EL (cell line): ENCODE results near the gene SEPTIN5.
"Not testable (repeated sequence)": the region's sequence is repeated elsewhere in the genome, so short reads cannot be mapped to it uniquely, and the experiment has no call there.

Experiments used
- DNase-seq: peaks from one replicate; pipeline ENCODE4 v3.0.0-alpha.2; 2016

SEPTIN5 gene

DNA sequence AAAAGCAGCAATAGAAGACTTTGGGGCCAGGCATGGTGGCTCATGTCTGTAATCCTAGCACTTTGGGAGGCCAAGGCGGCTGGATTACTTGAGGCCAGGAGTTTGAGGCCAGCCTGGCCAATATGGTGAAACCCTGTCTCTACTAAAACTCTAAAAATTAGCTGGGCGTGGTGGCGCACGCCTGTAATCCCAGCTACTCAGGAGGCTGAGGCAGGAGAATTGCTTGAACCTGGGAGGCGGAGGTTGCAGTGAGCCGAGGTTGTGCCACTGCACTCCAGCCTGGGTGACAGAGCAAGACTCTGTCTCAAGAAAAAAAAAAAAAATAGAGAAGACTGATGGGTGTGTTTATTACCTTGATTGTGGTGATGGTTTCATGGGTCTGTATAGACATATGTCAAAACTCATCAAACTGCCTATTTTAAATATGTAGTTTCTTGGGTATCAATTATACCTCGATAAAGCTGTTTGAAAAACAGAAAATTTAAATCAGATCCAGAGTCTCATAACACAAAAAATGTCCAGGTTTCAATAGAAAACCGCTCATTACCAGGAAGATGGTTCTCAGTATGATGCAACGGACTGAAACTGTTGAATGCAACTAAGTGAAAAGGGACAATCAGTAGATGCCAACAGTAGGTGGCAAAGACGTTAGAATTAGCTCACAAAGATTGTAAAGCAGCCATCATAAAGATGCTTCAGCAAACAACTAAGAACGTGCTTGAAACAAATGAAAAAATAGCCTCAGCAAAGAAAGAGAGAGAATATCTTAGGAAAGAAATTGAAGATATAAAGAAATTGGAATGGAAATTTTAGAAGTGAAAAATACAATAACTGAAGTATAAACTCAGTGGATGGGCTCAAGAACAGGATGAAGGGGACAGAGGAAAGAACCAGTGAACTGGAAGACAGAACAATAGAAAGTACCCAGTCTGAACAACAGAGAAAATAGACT lies 33.1 kb upstream of the SEPTIN5 start:
- DNase-seq: no peak

- no peak for DNase-seq
Measured at GRCh38 chr22:19681863-19682245, 32.4 kb upstream of the SEPTIN5 start.

DNA sequence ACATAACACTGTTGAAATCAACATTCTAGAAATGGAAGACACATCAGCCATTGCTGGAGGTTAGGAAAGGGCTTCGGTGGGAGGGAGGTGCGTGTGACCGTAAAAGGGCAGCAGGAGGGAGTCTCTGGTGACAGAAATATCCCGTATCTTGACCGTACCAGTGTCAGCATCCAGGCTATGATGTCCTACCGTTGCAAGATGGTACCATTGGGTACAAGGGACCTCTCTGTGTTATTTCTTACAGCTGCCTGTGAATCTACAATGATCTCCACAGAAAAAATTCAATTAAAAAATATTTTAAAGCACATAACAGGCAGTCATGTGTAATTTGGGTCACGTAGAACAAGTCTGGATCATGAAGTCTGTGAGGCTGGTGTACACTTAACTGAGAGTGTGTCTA lies 27.4 kb upstream of the SEPTIN5 start:
- no peak for DNase-seq

DNA sequence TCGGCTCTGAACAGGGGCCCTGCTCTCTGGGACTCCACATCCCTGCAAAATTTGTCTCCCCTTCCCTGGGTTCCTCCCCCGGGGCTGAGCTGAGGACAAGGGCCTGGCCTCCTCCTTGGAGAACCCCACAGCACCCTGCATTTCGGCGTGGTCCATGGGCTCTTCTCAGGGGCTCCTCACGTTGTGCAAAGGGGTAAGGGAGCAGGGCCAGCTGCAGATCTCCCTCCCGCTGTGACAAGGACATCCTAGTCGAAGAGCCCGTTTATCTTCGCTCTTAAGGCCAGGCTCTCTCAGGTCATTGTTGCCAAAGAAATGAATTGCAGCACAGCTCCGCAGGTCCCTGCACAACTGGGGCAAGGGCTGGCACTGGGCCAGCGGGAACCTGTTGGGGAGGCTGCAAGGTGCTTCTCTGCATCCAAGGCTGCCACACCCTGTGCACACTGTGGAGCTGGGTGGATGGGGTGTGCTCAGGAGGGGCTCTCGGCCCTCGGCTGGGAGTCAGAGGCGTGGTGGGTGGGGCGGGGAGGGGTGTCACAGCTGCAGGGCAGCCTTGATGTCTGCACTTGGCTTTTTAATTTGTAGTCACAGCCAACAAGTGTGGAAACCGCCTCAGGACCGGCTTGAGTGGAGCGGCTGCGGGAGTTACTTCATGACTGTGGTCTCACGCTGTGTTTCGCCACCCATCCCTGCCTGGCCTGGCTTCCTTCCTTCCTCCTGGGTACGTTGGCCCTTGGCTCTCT lies 26.6 kb upstream of the SEPTIN5 start:
- no peak for DNase-seq

- no peak for DNase-seq
Measured at GRCh38 chr22:19688301-19689290, 25.7 kb upstream of the SEPTIN5 start.

GRCh38 chr22:19689408-19689807 lies 24.9 kb upstream of the SEPTIN5 start:
- DNase-seq: no peak

GRCh38 chr22:19691007-19691720 lies 23.1 kb upstream of the SEPTIN5 start:
- DNase-seq: no peak

- DNase-seq: peak; percentile 41
Measured at GRCh38 chr22:19691721-19692341, 22.5 kb upstream of the SEPTIN5 start.

DNA sequence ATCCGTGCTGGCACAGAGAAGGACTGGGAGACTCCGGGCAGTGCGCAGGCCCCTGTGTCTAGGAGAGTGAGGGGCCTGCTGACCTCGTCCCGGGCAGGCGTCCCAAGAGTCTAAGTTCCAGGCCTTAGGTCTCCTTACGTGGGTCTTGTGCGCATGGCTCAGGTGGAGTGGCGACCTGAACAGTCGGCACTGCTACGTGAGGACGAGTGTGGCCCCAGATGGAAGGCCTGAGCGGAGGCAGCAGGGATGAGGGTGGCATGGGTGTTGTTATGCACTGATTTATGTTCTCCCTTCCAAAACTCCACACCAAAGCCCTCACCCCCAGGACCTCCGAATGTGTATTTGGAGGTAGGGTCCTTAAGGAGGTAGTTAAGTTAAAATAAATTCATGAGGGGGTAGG lies 20.7 kb upstream of the SEPTIN5 start:
- no peak for DNase-seq

DNA sequence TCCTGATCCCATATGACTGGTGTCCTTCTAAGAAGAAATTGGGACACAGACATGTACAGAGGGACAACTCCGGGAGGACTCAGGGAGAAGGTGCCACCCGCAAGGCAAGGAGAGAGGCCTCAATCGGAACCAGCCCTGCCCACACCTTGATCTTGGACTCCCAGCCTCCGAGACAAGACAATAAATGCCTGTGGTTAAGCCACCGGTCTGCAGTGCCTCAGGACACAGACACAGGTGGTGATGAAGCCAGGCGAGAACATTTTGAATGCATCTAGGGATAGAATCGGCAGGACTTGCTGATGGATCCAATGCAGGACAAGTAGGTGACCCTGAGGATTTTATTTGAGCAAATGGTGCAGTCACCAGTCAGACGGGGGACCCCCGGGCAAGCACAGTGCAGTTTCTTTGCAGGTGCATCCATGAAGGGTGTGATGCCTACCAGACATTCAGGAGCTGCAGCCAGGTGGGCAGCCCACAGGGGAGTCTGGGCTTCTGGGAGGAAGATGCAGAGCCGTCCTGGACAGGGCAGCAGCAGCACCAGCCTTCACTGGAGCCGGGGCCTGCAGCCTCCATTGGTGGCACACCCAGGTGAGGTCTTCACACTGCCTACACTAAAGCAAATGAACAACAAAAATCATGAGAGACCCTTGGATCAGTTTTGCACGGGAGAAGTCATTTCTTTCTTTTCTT lies 20.2 kb upstream of the SEPTIN5 start:
- DNase-seq: no peak

GRCh38 chr22:19694696-19695095 lies 19.6 kb upstream of the SEPTIN5 start:
- DNase-seq: no peak

DNA sequence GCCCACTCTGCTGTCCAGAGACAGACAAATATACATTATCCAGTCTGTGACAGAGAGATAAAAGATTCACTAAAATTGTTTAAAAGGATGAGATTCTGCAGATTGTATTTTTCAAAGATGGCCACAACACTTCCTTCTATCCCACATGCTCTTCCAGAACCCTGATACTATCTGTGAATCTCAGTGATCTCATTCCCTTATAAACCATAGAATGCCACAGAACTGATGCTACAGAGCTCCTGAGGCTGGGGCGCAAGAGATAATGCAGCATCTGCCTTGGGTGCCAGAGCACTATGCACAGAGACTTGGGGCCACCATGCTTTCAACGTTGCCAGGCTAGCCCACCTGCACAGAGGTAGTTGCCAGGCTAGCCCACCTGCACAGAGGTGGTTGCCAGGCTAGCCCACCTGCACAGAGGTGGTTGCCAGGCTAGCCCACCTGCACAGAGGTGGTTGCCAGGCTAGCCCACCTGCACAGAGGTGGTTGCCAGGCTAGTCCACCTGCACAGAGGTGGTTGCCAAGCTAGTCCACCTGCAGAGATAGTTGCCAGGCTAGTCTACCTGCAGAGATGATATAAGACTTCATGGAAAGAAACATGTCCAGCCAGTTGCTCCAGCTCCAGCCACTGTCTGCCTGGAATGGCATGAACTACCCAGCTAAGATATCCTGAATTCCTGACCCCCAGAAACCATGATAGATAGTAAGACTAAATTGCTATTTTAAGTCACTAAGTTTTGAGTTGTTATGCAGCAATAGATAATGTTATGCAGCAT lies 17.6 kb upstream of the SEPTIN5 start:
- DNase-seq: no peak

DNA sequence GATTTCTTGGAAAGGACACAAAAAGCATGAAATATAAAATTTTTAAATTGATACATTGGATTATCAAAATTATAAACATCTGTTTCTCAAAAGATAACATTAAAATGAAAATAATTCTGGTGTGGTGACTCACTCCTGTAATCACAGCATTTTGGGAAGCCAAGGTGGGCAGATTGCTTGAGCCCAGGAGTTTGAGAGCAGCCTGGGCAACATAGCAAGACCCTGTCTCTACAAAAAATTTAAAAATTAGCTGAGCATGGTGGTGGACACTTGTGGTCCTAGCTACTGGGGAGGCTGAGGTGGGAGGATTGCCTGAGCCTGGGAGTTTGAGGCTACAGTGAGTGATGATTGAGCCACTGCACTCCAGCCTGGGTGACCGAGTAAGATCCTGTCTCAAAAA lies 16.4 kb upstream of the SEPTIN5 start:
- DNase-seq: not testable (repeated sequence)

GRCh38 chr22:19700790-19701419 lies 13.4 kb upstream of the SEPTIN5 start:
- DNase-seq: no peak

DNA sequence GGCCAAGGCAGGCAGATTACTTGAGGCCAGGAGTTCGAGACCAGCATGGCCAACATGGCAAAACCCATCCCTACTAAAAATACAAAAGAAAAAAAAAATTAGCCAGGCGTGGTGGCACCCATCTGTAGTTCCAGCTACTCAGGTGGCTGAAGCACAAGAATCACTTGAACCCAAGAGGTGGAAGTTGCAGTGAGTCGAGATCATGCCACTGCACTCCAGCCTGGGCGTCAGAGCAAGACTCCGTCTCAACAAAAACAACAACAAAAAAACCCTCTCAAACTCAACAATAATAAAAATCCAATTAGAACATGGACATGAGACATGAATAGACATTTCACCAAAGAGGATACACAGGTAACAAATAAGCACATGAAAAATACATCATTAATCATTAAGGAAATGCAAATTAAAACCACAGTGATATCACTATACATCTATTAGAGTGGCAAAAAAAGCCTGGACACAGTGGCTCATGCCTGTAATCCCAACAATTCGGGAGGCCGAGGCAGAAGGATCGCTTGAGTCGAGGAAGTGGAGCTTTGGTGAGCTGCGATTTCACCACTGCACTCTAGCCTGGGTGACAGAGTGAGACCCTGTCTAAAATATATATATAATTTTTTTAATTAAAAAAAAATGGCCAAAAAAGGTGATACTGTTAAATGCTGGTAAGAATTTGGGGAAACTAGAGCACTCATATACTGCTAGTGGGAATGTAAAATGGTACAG lies 12.7 kb upstream of the SEPTIN5 start:
- DNase-seq: no peak

GRCh38 chr22:19703869-19704268 lies 10.4 kb upstream of the SEPTIN5 start:
- DNase-seq: no peak

DNA sequence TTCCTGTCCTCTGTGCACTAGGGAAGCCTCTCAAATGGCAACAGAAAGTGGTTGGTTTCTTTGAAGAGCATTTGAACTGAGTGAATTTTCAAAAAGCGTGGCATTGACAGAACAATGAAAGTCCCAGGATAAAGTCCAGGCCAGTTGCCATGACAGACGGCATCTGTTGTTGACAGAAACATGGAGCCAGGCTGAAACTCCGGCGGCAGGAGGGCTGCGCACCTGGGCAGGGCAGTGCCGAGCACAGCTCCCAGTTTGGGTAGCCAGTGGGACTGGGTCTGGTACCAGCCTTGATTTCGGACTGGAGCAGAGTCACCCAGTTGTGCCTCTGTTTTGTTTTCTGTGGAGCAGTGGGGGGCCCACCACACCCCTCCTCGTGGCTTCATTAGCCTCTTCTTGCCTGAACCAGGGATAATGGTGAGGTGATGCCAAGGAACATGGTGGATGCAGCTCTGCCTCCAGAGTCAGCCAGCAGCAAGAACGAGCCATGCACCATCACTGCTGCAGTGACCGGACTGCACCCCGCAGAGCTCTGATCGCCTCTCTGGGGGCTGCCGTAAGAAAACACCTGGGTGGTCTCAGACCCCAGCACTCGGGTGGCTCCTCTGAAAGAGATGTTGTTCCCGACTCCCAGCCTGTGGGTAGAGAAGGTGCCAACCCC lies 9.8 kb upstream of the SEPTIN5 start:
- DNase-seq: no peak

DNA sequence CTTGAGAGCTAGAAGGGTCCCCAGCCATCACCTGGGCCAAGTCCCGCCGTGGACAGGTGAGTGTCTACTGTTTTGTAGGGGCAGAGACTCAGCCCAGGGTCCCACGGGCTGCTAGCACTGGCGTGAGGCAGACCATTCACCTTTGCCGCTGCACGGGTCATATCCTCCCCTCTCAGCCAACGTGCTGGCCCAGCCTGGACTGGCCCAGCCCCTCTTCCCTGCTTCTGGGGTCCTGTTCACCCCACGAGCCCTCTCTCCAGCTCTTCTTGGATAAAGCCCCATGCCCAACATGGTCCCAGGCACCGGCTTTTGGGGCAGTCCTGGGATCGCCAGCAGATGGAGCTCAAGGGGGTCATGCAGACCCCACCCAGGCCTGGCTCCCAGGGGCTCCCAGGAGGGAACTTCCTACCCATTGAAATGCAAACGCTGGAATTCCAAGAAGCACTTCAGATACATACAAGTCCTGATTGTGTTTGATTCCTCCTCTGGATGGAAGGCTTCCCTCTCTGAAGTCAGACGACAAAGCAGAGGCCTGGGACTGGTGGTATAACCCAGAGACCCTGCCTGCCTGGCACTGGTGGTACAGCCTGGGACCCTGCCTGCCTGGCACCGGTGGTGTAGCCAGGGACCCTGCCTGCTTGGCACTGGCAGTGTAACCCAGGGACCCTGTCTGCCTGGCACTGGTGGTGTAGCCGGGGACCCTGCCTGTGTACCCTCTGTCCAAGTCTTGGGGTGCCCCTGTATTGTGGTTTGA lies 8.9 kb upstream of the SEPTIN5 start:
- DNase-seq: no peak
